HepG2 (cell line): ENCODE measurements around the gene NFKBIA. TPM values are rescaled to one million over a fixed set of nuclear protein-coding genes. Genes with fewer than 3 reads are reported as not detected.

Experiments used
- ATF5 ChIP-seq: sonication (generic); formaldehyde crosslinking; IDR thresholded peaks from 2 replicates; pipeline ENCODE4 v1.4.0; 2020; ENCODE audit warnings: mild to moderate bottlenecking, low read depth, missing genetic modification reagents
- ATF7 ChIP-seq, 2 experiments: fragments of 450-650 bp in 1 of 2; sonication (generic) in 1 of 2; formaldehyde crosslinking in 1 of 2; IDR thresholded peaks; 2 replicates each; pipeline versions ENCODE4 v1.4.0 to v1.6.1; 2016 to 2020; ENCODE audit warnings: antibody characterized with exemption in 1 of 2, mild to moderate bottlenecking in 1 of 2, missing genetic modification reagents in 1 of 2
- DNMT3B ChIP-seq: conservative IDR thresholded peaks from 2 replicates; pipeline ENCODE4 v1.6.1; 2016; ENCODE audit warnings: missing biosample characterization, control low read depth
- ETS1 ChIP-seq: sonication (generic); formaldehyde crosslinking; IDR thresholded peaks from 2 replicates; pipeline ENCODE4 v1.4.0; 2020; ENCODE audit warnings: missing genetic modification reagents
- HNRNPUL1 ChIP-seq: fragments of 200-400 bp; formaldehyde crosslinking; IDR thresholded peaks from 2 replicates; pipeline ENCODE4 v1.6.1; 2017; ENCODE audit warnings: low read depth, mild to moderate bottlenecking, low read length, moderate library complexity
- KLF13 ChIP-seq: sonication (generic); formaldehyde crosslinking; IDR thresholded peaks from 2 replicates; pipeline ENCODE4 v1.4.0; 2020; ENCODE audit warnings: mild to moderate bottlenecking, missing genetic modification reagents
- MAF1 ChIP-seq: sonication (generic); formaldehyde crosslinking; IDR thresholded peaks from 2 replicates; pipeline ENCODE4 v1.5.0; 2020; ENCODE audit warnings: missing genetic modification reagents, borderline replicate concordance
- MAFK ChIP-seq, 2 experiments: IDR thresholded peaks in 1 of 2; conservative IDR thresholded peaks in 1 of 2; 2 replicates each; pipeline ENCODE4 v1.6.1; 2011; ENCODE audit warnings: improper control_type of control experiment in 2 of 2, low read length in 2 of 2
- MYC ChIP-seq: sonication (generic); formaldehyde crosslinking; IDR thresholded peaks from 2 replicates; pipeline ENCODE4 v1.9.0; 2021; ENCODE audit warnings: missing genetic modification reagents, borderline replicate concordance
- SETDB1 ChIP-seq: sonication (generic); formaldehyde crosslinking; IDR thresholded peaks from 2 replicates; pipeline ENCODE4 v1.5.1; 2020; ENCODE audit warnings: missing genetic modification reagents, mild to moderate bottlenecking, borderline replicate concordance
- ZFP62 ChIP-seq: sonication (generic); formaldehyde crosslinking; IDR thresholded peaks from 2 replicates; pipeline ENCODE4 v1.4.0; 2020; ENCODE audit warnings: missing genetic modification reagents
- ZNF296 ChIP-seq: sonication (generic); formaldehyde crosslinking; conservative IDR thresholded peaks from 2 replicates; pipeline ENCODE4 v1.5.0; 2020; ENCODE audit warnings: mild to moderate bottlenecking, missing genetic modification reagents
- ZNF343 ChIP-seq: sonication (generic); formaldehyde crosslinking; IDR thresholded peaks from 2 replicates; pipeline ENCODE4 v1.4.0; 2020; ENCODE audit warnings: mild to moderate bottlenecking, missing genetic modification reagents
- ZNF430 ChIP-seq: sonication (generic); formaldehyde crosslinking; IDR thresholded peaks from 2 replicates; pipeline ENCODE4 v1.9.0; 2021; ENCODE audit warnings: mild to moderate bottlenecking, missing genetic modification reagents
- ZNF503 ChIP-seq: sonication (generic); formaldehyde crosslinking; IDR thresholded peaks from 2 replicates; pipeline ENCODE4 v1.4.0; 2020; ENCODE audit warnings: missing genetic modification reagents
- ZNF644 ChIP-seq: IDR thresholded peaks from 2 replicates; pipeline ENCODE4 v1.6.1; 2016; ENCODE audit warnings: low read depth
- ZNF672 ChIP-seq: sonication (generic); formaldehyde crosslinking; IDR thresholded peaks from 2 replicates; pipeline ENCODE4 v1.8.1; 2022; ENCODE audit warnings: missing genetic modification reagents
- ZNF788 ChIP-seq: sonication (generic); formaldehyde crosslinking; IDR thresholded peaks from 2 replicates; pipeline ENCODE4 v1.5.0; 2020; ENCODE audit warnings: mild to moderate bottlenecking, missing genetic modification reagents, borderline replicate concordance
- ZNF83 ChIP-seq: sonication (generic); formaldehyde crosslinking; IDR thresholded peaks from 2 replicates; pipeline ENCODE4 v1.4.0; 2020; ENCODE audit warnings: missing genetic modification reagents, mild to moderate bottlenecking, borderline replicate concordance
- ZNF841 ChIP-seq: sonication (generic); formaldehyde crosslinking; IDR thresholded peaks from 2 replicates; pipeline ENCODE4 v1.8.1; 2023; ENCODE audit warnings: missing genetic modification reagents, borderline replicate concordance
- polyA plus RNA-seq, 8 experiments: library from polyadenylated mRNA; depleted of rRNA in 3 of 8; stranded (reverse) in 7 of 8; unstranded in 1 of 8; fragments of >200 nt; fragmentation: Illumina TruSeq in 4 of 8; extraction: Trizol in 4 of 8; gene quantifications; 2 replicates each; pipeline versions ENCODE4 v1.2.1 to v1.2.3, GENCODE V29; 2011 to 2016; ENCODE audit warnings: low read depth in 4 of 8, missing spikeins in 1 of 8, mixed read lengths in 1 of 8; ENCODE audit not compliant: insufficient read depth in 1 of 8
- total RNA-seq, 5 experiments: library from RNA; depleted of rRNA; stranded (reverse); fragments of >200 nt; fragmentation: Illumina TruSeq; extraction: Trizol; gene quantifications; 2 replicates each; pipeline ENCODE4 v1.2.3, GENCODE V29; 2016; ENCODE audit warnings: low read depth in 1 of 5
- TF ChIP-seq, protein P1 (sequence below): sonication (generic); formaldehyde crosslinking; IDR thresholded peaks from 2 replicates; pipeline ENCODE4 v1.4.0; 2020; ENCODE audit warnings: mild to moderate bottlenecking, missing genetic modification reagents

The NFKBIA gene
- total and polyA plus RNA-seq, 2 of the 13 experiments (the other 11 are each of a cell fraction or from before 2014, with no cell fraction given): 197 to 319 TPM

DNA sequence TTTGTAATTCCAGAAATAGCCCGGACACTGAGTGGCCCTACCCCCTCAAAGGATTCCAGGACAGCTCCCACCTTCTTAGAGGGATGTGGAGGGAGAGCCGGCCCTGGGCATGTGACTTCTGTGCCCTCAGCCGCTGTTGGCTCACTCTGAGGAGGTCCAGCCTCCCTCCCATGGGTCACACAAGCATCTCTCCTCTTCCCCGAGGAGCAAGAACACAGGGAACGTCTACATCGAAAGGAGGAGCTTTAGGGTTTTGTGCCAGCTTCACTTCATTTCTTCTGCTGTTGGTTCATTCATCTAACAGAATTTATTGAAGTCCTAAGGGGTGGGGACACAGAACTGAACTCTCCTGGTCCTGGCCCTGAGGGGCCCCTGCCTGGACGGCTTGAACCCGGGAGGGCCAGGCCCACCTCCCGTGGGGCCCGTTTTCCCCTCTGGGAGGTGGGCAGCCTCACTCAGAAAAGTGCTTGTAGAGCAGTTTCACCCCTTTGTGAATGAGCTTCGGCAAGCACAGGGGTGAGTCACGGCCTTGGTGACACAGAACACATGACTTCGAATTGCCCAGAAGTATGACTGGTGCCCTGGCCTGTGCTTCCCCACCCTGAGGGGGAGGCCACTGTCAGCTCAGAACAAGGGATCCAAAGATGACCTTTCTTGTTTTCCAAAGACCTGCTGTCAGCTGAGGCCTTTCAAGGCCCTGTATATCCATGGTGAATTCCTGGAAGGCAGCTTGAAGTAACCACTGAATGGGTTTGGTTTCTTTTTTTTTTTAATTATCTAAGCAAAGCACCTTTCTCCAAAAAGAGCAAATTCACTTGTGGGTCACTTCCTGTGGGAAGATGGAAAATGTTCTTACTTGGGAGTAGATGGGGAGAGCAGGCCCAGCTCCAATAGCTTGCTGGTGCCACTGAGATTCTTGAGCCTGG lies 39.2 kb downstream of the NFKBIA start (continued):
- TF ChIP-seq ZNF503 (CRISPR knock-in tag) (peak; percentile 39; the same call in 1 of the 2 replicates), ZNF83 (peak; percentile 22; the same call in 1 of the 2 replicates), MAF1 (CRISPR knock-in tag) (0 out of 2 replicates have a peak, but pooled peaks have one; percentile 30), ZNF644 (CRISPR knock-in tag) (peak; percentile 92), SETDB1 (no peak), HNRNPUL1 (no peak), ZNF343 (CRISPR knock-in tag) (peak; percentile 83), DNMT3B (peak; percentile 99), ZNF672 (CRISPR knock-in tag) (no peak), ZFP62 (no peak), ATF7 (IDR thresholded peaks at IDR 0.05) (no peak), ATF7 (CRISPR knock-in tag; IDR thresholded peaks at IDR 0.05) (peak; percentile 89), ZNF788 (CRISPR knock-in tag) (peak; percentile 58; the same call in 1 of the 2 replicates), ZNF430 (peak; percentile 67; the same call in 1 of the 2 replicates), KLF13 (CRISPR knock-in tag) (no peak), MYC (CRISPR knock-in tag) (peak; percentile 51; the same call in 1 of the 2 replicates), ATF5 (CRISPR knock-in tag) (peak; percentile 93; the same call in 1 of the 2 replicates), ETS1 (CRISPR knock-in tag) (no peak), MAFK (conservative IDR thresholded peaks at IDR 0.05 in 1 of 2, IDR thresholded peaks at IDR 0.05 in 1 of 2; ENCODE audit: low read length in 2 of 2) (peak; percentile 86 to 98), ZNF296 (CRISPR knock-in tag) (no peak), ZNF841 (CRISPR knock-in tag) (no peak)
- TF ChIP-seq, protein P1, sequence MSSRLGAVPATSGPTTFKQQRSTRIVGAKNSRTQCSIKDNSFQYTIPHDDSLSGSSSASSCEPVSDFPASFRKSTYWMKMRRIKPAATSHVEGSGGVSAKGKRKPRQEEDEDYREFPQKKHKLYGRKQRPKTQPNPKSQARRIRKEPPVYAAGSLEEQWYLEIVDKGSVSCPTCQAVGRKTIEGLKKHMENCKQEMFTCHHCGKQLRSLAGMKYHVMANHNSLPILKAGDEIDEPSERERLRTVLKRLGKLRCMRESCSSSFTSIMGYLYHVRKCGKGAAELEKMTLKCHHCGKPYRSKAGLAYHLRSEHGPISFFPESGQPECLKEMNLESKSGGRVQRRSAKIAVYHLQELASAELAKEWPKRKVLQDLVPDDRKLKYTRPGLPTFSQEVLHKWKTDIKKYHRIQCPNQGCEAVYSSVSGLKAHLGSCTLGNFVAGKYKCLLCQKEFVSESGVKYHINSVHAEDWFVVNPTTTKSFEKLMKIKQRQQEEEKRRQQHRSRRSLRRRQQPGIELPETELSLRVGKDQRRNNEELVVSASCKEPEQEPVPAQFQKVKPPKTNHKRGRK: no peak; the same call in 1 of the 2 replicates
